Kidney (tissue), 14 donors: ENCODE data around the gene HOXA13. TPM values are rescaled to one million over a fixed set of nuclear protein-coding genes. Genes with fewer than 3 reads are reported as not detected.

Experiments used
- DNase-seq, 5 donors: peaks; one replicate each; pipeline ENCODE4 v3.0.0-alpha.2; 2013 to 2020
- FAIRE-seq: peaks from 2 replicates; lab custom pipeline; 2012; peaks lifted over from hg19 to GRCh38; lab: Jason Lieb, UNC
- H3K27ac ChIP-seq, 2 donors: one replicate each; pipeline ENCODE4 v1.7.0; 2013; ENCODE audit warnings: low read depth in 2 of 2, low read length in 2 of 2, inconsistent platforms in 1 of 2
- H3K27me3 ChIP-seq: one replicate; pipeline ENCODE4 v1.7.1; 2013; ENCODE audit warnings: low read length, inconsistent platforms; ENCODE audit not compliant: control insufficient read depth, insufficient read depth
- H3K36me3 ChIP-seq, 3 donors: one replicate each; pipeline versions ENCODE4 v1.7.0 to v1.7.1; 2013; ENCODE audit warnings: low read length in 3 of 3, control low read depth in 1 of 3, inconsistent platforms in 1 of 3; ENCODE audit not compliant: insufficient read depth in 3 of 3, control insufficient read depth in 2 of 3
- H3K4me1 ChIP-seq, 3 donors: one replicate each; pipeline versions ENCODE4 v1.7.0 to v1.7.1; 2013; ENCODE audit warnings: low read length in 3 of 3, inconsistent platforms in 1 of 3, low read depth in 1 of 3; ENCODE audit not compliant: control insufficient read depth in 2 of 3, insufficient read depth in 2 of 3
- H3K4me3 ChIP-seq, 3 donors: one replicate each; pipeline versions ENCODE4 v1.7.0 to v1.8.1; 2013; ENCODE audit warnings: low read length in 3 of 3, control low read depth in 1 of 3, inconsistent platforms in 1 of 3
- H3K9ac ChIP-seq, 3 donors: one replicate each; pipeline versions ENCODE4 v1.7.0 to v1.7.1; 2013; ENCODE audit warnings: low read length in 3 of 3, control low read depth in 1 of 3, inconsistent platforms in 1 of 3
- H3K9me3 ChIP-seq, 3 donors: one replicate each; pipeline versions ENCODE4 v1.7.0 to v1.7.1; 2013; ENCODE audit warnings: low read length in 3 of 3, control low read depth in 1 of 3, inconsistent platforms in 1 of 3; ENCODE audit not compliant: control insufficient read depth in 2 of 3, insufficient read depth in 1 of 3
- CTCF ChIP-seq: IDR thresholded peaks from 3 replicates; pipeline ENCODE4 v1.5.1; 2012; ENCODE audit warnings: mild to moderate bottlenecking, moderate library complexity, borderline replicate concordance; ENCODE audit not compliant: insufficient read depth; ENCODE audit errors: extremely low read depth
- intact Hi-C: fragments of 100-400 bp; cut with DNase I; formaldehyde crosslinking; loops from one replicate; pipeline ENCODE4 v1.11.1; 2022
- polyA plus RNA-seq: library from polyadenylated mRNA; stranded (reverse); fragments of 350-450 nt; fragmentation: Illumina TruSeq; extraction: RNeasy Lipid Tissue Mini Kit (QIAGEN cat#74804); gene quantifications from one replicate; pipeline ENCODE4 v1.2.3, GENCODE V29; 2014; ENCODE audit warnings: low read depth, low replicate concordance; ENCODE audit not compliant: insufficient read depth
- total RNA-seq: library from RNA; stranded (reverse); fragmentation: NEBNext Ultra II Directional; extraction: Animal tissue kit (Norgen Biotek cat#: 25700); gene quantifications from one replicate; pipeline ENCODE4 v1.2.1, GENCODE V29; 2021
- donor health status: control.
- donor health status: control.
- donor health status: control.
- donor health status: control.
- donor health status: control.
- donor health status: DM: yes; HTN: yes; CAD: no.
- donor health status: Normal renal cell carcinoma (clear cell type).

The HOXA13 gene
- total and polyA plus RNA-seq, 2 donors from 2014 or later, result 0.17 to 0.44 TPM

- Histone ChIP-seq H3K9me3 (no peaks in the 10 kb centered on the region), H3K9ac (peak overlapping the region in 2 of 3 donors; percentile 16 to 85), H3K4me3 (peak overlapping the region in 1 of 3 donors; percentile 83), H3K27ac (peak overlapping the region; percentile 97 to 98), H3K36me3 (no peaks in the 10 kb centered on the region), H3K4me1 (peaks cover 0 to 19% (median 10%) of the 10 kb centered on the region in 3 donors), H3K27me3 (no peaks in the 10 kb centered on the region)
- DNase-seq, result peak in 2 of 5 donors; percentile 44 to 63
- intact Hi-C loops, result loop anchor here (10.0 kb wide), 1 partner anchor 780 kb away; no protein-coding TSS in a partner anchor
- no peak for FAIRE-seq
- TF ChIP-seq CTCF, result no peak
Observed at GRCh38 chr7:27154369-27154768, 45.5 kb downstream of the HOXA13 start.

- Histone ChIP-seq H3K36me3 (no peaks in the 10 kb centered on the region), H3K4me1 (peaks cover 0 to 22% (median 10%) of the 10 kb centered on the region in 3 donors), H3K4me3 (peak overlapping the region in 2 of 3 donors; percentile 47 to 83), H3K9me3 (no peaks in the 10 kb centered on the region), H3K9ac (peak overlapping the region in 2 of 3 donors; percentile 16 to 85), H3K27ac (peak overlapping the region; percentile 97 to 98), H3K27me3 (no peaks in the 10 kb centered on the region)
- DNase-seq (peak in 1 of 5 donors; percentile 44), FAIRE-seq (no peak)
- TF ChIP-seq CTCF, result no peak
- intact Hi-C loops, result loop anchor here (10.0 kb wide), 1 partner anchor 779 kb away; no protein-coding TSS in a partner anchor
Observed at GRCh38 chr7:27153526-27153925, 46.4 kb downstream of the HOXA13 start.

GRCh38 chr7:27152816-27153442 lies 47.0 kb downstream of the HOXA13 start:
- intact Hi-C loops, result loop anchor here (10.0 kb wide), 1 partner anchor 778 kb away; no protein-coding TSS in a partner anchor
- H3K27me3 ChIP-seq, result no peaks in the 10 kb centered on the region
- peaks cover 0 to 22% (median 16%) of the 10 kb centered on the region in 3 donors for H3K4me1 ChIP-seq
- H3K36me3 ChIP-seq, result no peaks in the 10 kb centered on the region
- peak overlapping the region; percentile 56 to 87 (median 83) for H3K4me3 ChIP-seq
- TF ChIP-seq CTCF, result no peak
- peak in 1 of 5 donors; percentile 73 for DNase-seq
- H3K9me3 ChIP-seq, result no peaks in the 10 kb centered on the region
- H3K9ac ChIP-seq, result peak overlapping the region in 2 of 3 donors; percentile 28 to 85
- FAIRE-seq, result no peak
- H3K27ac ChIP-seq, result peak overlapping the region; percentile 97 to 98
